HL-60/S4 treated with phorbol 12-myristate 13-acetate at 8.2 ng/mL for 4 days and 3 days (cell line): ENCODE results near the gene SLC14A1.

Source experiments
- in situ Hi-C: fragments of 300-500 bp; cut with MboI; formaldehyde crosslinking; loops from 2 replicates; pipeline ENCODE4 v1.15.0; 2022; ENCODE audit warnings: low sequenced_read_pairs

The SLC14A1 gene

DNA sequence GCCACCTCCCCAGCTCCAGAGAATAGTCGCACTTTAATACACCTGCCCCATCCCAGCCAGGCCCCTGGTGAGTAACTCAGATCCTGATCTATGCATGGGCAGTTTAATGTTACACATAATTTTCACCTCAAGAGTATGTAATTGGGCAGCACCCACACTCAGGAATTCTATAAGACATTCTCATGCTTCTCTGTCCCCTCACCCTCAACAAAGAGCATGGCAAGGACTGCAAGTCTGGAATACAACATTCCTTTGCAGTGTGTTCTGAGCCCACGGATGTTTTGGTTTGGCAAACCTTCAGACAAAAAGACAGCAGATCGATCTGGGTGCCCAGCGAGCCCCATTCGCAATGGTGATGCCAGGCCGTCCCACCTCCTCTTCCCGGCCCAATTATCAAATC is 4.9 kb upstream of the SLC14A1 start:
- in situ Hi-C loops = no loop called here

DNA sequence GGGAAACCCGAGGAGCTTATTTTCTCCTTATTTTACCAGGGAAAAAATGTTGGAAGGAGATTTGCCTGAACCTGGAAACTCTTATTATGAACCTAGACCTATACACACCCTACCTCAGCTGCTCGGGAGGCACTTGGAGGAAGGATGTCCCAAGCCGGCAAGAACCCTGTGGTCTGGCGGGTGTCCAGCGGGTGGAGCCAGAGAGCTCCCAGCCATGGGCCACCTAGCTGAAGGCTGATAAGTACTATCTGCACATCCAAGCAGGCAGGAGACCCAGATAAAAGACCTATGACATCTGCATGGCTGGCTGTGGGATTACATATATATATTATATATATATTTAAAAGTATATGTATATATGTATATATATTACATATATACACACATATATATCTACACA is 1.1 kb upstream of the SLC14A1 start:
- in situ Hi-C loops = no loop called here

DNA sequence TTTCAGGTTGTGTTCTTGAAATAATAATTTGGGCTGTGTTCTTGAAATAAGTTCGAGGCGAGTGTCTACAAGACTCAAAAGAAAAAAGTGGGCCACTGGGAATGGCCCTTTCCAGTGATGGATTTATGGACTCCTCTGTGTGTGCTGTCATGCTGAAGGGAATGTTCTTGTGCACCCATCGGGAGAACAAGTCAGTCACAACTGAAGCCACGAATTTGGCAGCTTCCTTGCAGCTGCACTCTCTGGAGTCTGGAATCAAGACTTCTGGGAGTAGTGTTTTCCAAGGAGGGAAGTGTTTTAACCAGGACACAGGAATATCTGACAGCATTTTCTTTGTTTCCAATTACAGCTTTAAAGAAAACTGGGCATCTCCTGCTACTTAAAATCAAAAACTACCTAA is 620 bp downstream of the SLC14A1 start:
- in situ Hi-C loops = no loop called here

DNA sequence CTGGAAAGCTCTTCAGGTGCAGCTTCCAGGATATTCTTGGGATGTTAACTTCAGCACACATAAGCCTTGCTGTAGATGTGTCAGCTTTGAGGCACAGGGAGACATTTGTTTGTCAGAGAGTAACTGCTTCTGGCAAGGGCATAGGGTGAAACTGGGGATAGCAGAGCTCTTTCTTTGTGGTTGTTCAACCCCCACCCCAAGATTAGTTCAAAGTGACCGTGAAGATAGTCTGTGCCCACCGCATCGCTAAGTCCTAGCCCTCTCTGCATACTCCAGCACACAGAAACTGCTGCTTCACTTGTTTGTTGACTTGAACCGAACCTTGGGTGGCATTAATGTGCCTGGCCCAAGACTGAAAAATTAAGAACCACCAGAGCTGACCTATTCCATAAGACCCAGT is 1.4 kb downstream of the SLC14A1 start:
- in situ Hi-C loops = no loop called here

DNA sequence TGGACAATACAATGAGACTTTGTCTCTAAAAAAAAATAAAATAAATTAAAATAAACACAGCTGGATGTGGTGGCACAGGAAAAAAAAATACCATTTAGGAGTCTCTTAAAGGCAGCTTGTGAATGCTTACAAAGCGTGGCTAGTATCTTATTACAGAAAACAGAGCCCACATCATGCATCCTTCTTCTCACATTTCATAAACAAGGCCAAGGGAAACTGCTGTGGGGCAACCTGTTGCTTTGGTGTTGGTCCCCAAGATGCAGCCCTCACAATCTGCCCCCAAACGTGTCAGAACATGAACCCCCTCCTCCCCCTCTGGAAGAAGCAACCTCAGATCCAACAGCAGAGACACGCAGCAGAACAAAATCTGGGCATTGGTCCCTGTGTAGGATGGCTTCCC is 2.6 kb downstream of the SLC14A1 start:
- in situ Hi-C loops = no loop called here

DNA sequence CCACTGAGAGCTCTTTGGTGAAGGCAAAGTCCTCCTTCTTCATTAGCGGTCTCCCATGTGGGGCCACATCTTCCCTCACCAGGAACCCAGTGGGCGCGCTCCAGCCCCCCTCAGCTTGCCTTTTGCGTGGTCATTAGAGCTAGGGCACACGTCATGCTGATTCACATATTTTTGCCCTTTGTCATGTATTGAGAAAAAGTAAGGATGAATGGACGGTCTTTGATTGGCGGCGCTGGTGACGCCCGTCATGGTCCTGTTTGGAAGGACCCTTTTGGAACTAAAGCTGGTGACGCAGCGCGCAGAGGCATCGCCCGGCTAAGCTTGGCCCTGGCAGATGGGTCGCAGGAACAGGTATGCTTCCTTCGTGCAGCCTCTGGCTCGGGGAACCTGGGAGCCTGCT is 3.1 kb downstream of the SLC14A1 start:
- in situ Hi-C loops = no loop called here

DNA sequence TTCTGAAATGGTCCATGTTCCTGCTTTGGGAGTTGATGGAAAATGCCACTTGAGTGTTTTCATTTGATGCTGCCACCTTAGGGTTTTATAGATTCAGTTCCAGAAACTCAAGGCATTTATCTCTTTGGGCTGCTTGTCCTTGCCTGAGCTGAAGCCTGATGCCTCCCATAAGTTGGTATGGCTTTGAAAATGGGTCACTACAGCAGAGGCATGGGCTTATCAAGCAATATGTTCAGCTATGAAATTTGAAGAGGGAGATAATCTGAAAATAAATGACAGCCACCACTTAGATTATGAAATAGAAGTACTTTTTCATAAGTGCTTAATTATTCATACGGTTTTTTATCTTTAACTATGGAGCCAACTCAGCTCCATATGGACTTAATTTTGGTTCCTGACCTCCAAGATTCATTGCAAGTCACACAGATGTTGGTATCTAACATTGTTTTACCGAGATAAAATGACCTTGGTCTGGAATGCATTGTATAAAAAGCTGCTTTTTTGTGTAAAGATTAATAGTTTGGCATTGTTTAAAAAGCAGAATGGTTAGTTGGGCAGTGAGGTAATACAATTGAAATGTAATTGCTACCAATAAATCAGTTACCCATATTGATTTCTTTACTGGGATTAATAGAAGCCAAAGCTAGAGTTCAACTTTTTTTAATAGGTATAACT is 4.5 kb downstream of the SLC14A1 start:
- in situ Hi-C loops = no loop called here

DNA sequence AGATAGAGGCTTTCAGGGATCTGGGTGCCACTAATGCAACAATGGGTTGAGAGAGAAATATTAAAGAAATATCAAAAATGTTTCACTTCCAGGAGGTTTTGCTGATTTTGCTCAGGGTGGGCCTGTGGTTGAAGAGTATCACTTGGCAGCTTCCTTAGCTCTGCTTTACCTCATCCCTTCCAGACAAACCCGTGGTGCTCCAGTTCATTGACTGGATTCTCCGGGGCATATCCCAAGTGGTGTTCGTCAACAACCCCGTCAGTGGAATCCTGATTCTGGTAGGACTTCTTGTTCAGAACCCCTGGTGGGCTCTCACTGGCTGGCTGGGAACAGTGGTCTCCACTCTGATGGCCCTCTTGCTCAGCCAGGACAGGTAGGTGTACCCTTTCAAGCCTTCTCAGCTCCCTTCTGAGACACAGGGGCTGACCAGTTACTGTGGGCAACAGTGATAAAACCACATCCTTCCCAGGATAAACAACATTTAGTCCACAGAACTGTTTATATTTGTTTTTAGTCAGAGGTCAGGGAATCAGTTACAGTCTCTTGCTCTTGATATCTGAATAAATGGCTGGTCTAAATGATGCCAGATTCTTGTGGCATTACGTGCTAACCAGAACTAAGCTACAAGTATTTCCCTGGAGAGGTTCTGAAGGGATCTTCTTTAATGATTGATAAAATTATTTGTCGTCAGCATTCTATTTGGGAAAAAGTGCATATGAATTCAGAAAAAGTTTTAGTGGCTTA is 7.0 kb downstream of the SLC14A1 start:
- in situ Hi-C loops = no loop called here

DNA sequence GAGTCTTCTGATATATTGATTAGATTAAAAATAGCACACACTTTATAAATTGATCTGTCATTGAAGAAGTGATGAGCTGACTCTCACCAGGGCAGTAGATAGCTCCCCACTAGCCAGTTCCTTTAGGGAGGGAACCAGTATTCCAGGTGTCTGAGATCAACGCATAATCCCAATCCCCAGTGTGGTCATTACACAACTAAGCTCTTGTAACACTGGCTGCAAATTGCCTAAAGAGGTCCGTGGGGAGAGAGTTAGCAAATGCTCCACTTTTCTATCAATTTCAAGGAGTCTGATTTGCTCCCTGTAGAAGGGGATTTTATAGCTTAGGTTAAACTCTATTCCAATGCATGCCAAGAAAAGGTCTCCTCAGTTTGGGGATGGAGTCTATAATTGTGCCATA is 7.7 kb downstream of the SLC14A1 start:
- in situ Hi-C loops = no loop called here

DNA sequence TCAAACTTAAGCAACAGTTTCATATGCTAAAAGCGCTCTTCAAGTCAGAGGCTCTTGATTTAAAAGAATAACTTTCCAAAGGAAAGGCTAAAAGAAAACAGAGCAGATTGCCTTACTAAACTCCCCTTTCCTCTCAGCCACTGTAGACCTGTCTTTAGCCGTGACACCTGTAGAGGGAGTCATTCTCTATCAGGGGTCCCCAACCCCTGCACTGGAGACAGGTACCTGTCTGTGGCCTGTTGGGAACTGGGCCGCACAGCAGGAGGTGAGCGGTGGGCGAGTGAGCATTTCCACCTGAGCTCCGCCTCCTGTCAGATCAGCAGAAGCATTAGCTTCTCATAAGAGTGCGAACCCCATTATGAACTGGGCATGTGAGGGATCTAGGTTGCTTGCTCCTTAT is 9.6 kb downstream of the SLC14A1 start:
- in situ Hi-C loops = no loop called here

DNA sequence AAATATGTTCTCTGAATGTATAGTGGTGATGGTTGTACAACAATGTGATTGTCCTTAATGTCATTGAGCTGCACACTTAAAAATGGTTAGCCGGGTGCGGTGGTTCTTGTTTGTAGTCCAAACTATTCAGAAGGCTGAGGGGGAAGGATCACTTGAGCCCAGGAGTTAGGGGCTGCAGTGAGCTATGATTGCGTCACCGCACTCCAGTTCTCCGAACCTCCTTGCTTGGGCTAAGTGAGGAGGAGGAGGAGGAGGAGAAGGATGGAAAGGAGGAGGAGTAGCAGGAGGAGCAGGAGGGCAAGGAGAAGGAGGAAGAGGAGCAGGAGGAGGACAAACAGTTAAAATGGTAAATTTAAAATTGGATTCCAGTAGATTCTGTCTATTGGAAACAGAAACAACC is 10.5 kb downstream of the SLC14A1 start:
- in situ Hi-C loops = no loop called here

DNA sequence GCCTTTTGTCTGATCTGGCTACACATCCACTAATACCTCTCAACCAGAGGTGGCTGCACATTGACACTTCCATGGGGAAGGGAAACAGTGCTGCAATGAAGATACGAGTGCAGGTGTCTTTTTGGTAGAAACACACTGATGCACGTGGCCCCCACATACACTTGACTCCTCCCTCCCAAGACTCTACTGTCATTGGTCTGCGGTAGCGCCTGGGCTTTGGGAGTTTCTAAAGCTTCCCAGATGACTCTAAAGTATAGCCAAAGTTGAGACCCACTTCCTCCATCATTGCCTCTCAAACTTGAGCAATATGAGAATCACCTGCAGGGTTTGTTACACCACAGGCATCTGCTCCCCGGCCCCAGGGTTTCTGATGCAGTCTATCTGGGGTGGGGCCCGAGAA is 11.0 kb downstream of the SLC14A1 start:
- in situ Hi-C loops = no loop called here

DNA sequence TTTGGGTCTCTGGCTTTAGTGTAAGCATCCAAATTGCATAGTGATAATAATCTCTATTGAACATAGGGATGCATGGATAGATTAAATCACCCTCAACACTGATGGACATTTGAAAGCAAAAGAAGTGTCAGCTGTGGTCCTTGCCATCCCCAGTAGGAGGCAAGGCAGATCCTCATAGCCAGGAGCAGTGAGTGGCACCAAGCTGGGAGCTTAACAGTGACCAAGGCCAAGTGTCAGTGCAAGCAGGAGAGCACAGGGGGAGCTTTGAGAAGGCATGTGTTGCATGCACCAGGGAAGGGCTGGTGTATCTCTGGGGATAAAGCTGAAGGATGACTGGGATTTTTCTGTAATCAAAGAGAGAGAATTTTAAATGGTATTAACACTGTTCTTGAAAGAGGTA is 14.7 kb downstream of the SLC14A1 start:
- in situ Hi-C loops = no loop called here

DNA sequence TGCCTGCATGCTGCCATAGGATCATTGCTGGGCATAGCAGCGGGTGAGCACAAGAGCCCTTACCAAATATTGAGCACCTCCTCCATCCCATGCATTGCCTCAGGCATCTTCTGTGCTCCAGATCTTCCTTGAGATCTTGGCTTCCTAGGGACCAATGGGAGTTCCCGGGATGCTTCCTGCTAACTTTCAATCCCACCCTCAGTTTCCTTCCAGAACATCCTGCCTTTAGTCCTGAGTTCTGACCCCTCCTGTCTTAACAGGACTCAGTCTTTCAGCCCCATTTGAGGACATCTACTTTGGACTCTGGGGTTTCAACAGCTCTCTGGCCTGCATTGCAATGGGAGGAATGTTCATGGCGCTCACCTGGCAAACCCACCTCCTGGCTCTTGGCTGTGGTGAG is 15.3 kb downstream of the SLC14A1 start:
- in situ Hi-C loops = no loop called here

DNA sequence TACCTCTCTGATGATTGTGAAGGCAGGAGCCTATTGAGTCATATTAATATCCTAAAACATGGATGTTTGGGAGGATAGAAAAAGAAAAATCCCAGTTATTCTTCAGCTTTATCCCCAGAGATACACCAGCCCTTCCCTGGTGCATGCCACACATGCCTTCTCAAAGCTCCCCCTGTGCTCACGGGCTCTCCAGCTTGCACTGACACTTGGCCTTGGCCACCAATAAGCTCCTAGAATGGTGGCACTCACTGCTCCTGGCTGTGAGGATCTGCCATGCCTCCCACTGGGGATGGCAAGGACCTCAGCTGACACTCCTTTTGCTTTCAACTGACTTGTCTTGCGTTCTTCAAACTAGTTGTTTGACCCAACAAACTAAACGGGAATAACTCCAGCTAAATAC is 15.9 kb downstream of the SLC14A1 start:
- in situ Hi-C loops = no loop called here

DNA sequence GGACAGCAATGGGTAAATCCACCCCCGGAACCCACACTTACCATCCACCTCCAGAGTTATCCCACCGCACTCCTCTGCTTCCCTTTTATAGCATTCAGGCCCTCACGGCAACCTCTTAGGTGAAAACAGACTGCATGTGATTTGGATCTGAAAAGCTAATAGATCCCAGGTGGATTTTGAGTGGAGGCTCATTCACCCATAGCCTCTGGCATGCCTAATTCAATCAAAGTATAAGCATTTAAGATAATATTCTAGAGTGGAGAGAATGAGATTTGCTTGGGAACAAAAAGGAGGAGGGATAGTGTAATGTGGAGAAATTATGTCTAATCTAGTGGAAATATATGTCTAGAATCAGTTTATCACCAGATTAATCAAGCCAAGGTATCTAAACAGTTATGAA is 17.1 kb downstream of the SLC14A1 start:
- in situ Hi-C loops = no loop called here

DNA sequence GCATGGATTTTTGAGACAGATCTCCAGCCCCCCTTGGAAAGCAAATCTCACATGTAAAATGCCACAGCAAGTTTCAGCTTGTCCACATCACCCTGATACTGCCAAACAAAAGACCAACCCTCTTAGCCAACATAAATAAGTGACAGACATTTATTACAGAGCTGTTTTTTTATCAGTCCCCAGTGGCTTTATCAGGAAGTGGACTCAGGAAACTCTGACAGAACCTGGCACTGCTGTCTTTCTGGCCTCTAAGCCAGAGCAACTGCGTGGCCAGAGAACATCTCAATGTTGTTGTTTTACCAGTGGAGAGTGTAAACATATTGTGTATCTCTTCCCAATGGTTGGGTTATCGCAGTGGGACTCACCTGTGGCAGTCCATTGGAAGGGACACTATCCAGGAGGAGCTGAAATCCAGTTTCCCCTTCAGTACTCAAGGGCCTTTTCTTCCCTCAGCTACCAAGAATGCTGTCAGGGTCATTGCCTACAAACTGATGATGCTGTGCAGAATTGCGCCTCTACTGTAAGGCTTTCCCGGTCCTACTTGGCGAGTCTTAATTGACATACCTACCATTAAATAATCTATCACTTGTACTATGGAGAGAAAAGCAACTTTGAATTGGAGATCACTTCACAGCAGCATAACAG is 22.0 kb downstream of the SLC14A1 start:
- in situ Hi-C loops = no loop called here

DNA sequence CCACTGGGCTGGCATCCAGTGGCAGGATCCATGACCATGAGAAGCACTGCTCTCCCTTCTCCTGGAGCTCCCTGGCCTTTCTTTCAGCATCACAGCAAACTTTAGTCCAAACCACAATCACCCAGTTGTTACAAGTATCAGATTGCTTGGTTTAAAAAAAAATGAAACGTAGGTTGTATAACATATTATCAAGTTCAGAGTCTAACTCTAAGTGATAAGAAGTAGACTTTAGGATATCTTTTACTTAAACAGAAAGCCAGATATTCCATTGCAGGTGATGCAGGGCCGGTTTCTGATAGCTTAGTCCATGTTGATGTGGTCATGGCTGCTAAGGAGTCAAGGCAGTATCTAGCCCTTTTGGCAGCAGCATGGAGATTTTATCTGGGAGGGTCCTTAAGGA is 24.5 kb downstream of the SLC14A1 start:
- in situ Hi-C loops = no loop called here

DNA sequence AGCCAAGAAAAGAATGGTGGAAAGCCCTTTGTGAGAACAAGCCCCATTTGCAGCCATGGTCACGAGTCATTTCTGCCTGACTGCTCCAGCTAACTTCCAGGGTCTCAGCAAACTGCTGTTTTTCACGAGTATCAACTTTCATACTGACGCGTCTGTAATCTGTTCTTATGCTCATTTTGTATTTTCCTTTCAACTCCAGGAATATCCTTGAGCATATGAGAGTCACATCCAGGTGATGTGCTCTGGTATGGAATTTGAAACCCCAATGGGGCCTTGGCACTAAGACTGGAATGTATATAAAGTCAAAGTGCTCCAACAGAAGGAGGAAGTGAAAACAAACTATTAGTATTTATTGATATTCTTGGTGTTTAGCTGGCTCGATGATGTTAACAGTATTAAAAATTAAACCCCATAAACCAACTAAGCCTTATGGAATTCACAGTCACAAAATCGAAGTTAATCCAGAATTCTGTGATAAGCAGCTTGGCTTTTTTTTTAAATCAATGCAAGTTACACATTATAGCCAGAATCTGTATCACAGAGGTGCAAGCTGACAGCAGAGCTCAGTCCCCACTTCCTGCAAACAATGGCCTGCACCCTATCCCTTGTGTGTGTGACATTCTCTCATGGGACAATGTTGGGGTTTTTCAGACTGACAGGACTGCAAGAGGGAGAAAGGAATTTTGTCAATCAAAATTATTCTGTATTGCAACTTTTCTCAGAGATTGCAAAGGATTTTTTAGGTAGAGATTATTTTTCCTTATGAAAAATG is 26.1 kb downstream of the SLC14A1 start:
- in situ Hi-C loops = no loop called here

DNA sequence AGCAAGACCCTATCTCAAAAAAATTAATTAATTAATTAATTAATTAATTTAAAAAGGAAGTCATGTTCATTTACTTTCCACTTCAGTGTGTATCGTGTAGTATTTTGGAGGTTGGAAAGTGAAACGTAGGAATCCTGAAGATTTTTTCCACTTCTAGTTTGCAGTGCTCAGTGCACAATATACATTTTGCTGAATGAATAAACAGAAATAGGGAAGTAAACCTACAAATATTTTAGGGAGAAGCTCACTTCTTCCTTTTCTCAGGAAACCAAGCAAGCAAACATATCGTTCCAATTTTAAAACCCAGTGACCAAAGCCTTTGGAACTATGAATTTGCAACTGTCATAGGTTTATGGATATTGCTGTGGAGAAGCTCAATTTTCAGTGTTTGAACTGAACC is 27.8 kb downstream of the SLC14A1 start:
- in situ Hi-C loops = no loop called here

DNA sequence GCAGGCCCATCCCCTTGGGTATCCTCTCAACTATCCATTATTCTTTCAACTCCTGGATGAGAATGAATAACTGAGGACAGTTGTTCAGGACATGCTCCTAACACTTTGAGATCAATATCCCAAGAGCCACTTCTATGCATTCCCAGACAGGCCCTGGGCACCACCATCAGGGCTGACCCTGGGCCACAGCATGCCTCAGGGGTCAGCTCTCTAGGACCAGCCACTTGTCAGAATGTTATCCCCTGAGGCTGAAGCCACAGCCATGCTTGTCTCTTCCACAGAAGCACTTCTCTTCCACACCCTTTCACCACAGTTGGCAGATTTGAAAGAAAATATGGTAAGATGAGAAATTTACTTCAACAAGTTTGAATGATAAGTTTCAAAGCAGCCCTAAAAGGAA is 28.7 kb downstream of the SLC14A1 start:
- in situ Hi-C loops = no loop called here

DNA sequence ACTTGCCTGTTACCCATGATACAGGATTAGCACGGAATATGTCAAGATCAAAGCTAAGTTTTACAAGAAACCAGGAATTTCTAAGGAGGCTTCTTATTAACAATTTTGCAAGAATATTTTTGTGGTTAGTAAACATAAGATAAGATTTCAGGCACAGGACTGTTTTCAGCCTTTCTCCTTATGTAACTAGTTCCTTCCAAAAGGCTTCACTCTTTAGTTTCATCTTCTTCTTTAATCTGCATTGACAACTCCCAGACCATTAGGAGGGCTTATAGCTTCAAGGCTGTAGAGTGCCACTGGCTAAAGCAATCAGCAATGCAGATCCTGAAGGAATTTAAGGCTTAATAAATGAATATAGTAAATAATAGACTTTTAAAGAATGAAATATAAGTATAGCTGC is 29.3 kb downstream of the SLC14A1 start:
- in situ Hi-C loops = no loop called here
